ENCODE data around the gene PLEKHJ1.
"Not testable (repeated sequence)": the region's sequence is repeated elsewhere in the genome, so short reads cannot be mapped to it uniquely, and the experiment has no call there.

Gene PLEKHJ1

GRCh38 chr19:2236314-2237050 lies at the start of gene PLEKHJ1, which contains the start of gene SF3A2:
PLEKHJ1 (minus strand) TSS chr19:2236329; CDS start chr19:2236248, 81 bp downstream.
SF3A2 (plus strand) TSS chr19:2236824; CDS start chr19:2243419, 6,595 bp downstream.
- peak; percentile 98 for DNase-seq

- no peak for DNase-seq
Observed at GRCh38 chr19:2283835-2284507, 47.8 kb upstream of the PLEKHJ1 start.

- no peak for DNase-seq
Observed at GRCh38 chr19:2282862-2283237, 46.7 kb upstream of the PLEKHJ1 start.

- peak; percentile 58 for DNase-seq
Observed at GRCh38 chr19:2282062-2282861, 46.1 kb upstream of the PLEKHJ1 start, which contains the start of gene PEAK3. PEAK3 (minus strand) TSS chr19:2282175; CDS start chr19:2280931, 1,244 bp downstream.

GRCh38 chr19:2281265-2282061 lies 45.3 kb upstream of the PLEKHJ1 start:
- not testable (repeated sequence) for DNase-seq

- no peak for DNase-seq
Observed at GRCh38 chr19:2280633-2281264, 44.6 kb upstream of the PLEKHJ1 start.

- DNase-seq = no peak
Observed at GRCh38 chr19:2278459-2279158, 42.5 kb upstream of the PLEKHJ1 start.

GRCh38 chr19:2277138-2277537 lies 41.0 kb upstream of the PLEKHJ1 start:
- DNase-seq = no peak

- DNase-seq = no peak
Observed at GRCh38 chr19:2276429-2276986, 40.4 kb upstream of the PLEKHJ1 start.

GRCh38 chr19:2275588-2276428 lies 39.7 kb upstream of the PLEKHJ1 start:
- DNase-seq = no peak

GRCh38 chr19:2274931-2275535 lies 38.9 kb upstream of the PLEKHJ1 start:
- peak; percentile 66 for DNase-seq

GRCh38 chr19:2274185-2274711 lies 38.1 kb upstream of the PLEKHJ1 start:
- no peak for DNase-seq

GRCh38 chr19:2273356-2274184 lies 37.4 kb upstream of the PLEKHJ1 start:
- peak; percentile 83 for DNase-seq

GRCh38 chr19:2271234-2272103 lies 35.3 kb upstream of the PLEKHJ1 start:
- no peak for DNase-seq

- DNase-seq = peak; percentile 85
Observed at GRCh38 chr19:2270423-2271233, 34.5 kb upstream of the PLEKHJ1 start.

- DNase-seq = peak; percentile 33
Observed at GRCh38 chr19:2270157-2270422, 34.0 kb upstream of the PLEKHJ1 start.

Data from CD4-positive, alpha-beta T cell treated with Interferon gamma for 1 hour (primary cell).